ENCODE measurements around the gene KIF23. TPM values are rescaled to one million over a fixed set of nuclear protein-coding genes. Genes with fewer than 3 reads are reported as not detected.

The KIF23 gene
- total RNA-seq, 3 donors from 2014 or later (not counting 1 experiment from before 2014, with no cell fraction given): 1.2 to 2.1 (median 1.9) TPM

- TF ChIP-seq CTCF (IDR thresholded peaks at IDR 0.05): no peak
- no peaks in the 10 kb centered on the region for H3K9me3 ChIP-seq (ENCODE audit: control insufficient read depth, insufficient read depth, low read length)
- Mint-ChIP-seq H3K27me3 (ENCODE audit: low read depth in 2 of 2) (peaks cover 0 to 8% of the 10 kb centered on the region in 2 donors), H3K27ac (no peak overlapping the region), H3K36me3 (no peaks in the 10 kb centered on the region), H3K4me3 (no peak overlapping the region), H3K9me3 (no peaks in the 10 kb centered on the region), H3K4me1 (peaks cover 0 to 8% of the 10 kb centered on the region in 2 donors)
- ATAC-seq: no peak
- no peaks in the 10 kb centered on the region for H3K27me3 ChIP-seq (ENCODE audit: control insufficient read depth, insufficient read depth, low read length)
- no peaks in the 10 kb centered on the region for H3K36me3 ChIP-seq (ENCODE audit: control insufficient read depth, insufficient read depth, low read length)
- H3K4me1 ChIP-seq (ENCODE audit: control insufficient read depth, insufficient read depth, low read length): peaks cover 6% of the 10 kb centered on the region
- no peak overlapping the region for H3K4me3 ChIP-seq (ENCODE audit: low read length)
- WGBS (ENCODE audit: insufficient coverage): 82% methylated on average over 4 of the region's 4 CpGs
- intact Hi-C loops (cut with micrococcal nuclease): no loop called here
- DNase-seq: no peak
- no peak overlapping the region for H3K27ac ChIP-seq (ENCODE audit: low read length)
Observed at GRCh38 chr15:69392352-69392751, 21.8 kb upstream of the KIF23 start.

DNA sequence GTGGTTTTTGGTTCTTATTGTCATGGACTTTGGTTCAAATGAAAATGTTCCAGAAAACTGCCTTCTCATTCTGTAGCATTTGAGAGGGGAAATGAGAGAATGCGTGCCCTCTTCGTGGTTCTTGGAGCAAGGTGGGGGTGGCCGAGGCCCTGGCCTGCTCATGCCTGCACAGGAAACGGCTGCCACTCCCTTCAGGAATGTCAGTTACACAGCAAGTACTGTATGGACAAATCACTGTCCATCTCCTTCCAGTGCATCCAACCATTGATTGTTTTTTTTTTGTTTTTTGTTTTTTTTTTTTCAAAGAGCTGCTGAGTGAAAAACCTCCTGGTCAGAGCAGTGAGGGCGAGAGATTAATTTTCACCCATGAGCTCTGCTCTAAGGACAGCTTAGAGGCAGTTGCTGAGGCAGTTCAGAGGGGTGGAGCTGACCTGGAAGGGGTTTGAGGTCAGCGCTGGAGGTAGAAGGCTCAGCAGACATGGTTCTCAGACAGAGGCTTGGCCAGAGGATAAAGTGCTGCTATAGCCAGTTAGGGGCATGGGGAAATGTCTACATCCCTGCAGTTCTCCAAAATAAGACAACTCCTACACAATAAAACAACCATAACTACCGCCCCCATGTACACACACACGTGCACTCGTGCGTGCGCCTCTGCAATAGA is 20.2 kb upstream of the KIF23 start:
- DNase-seq (no peak), ATAC-seq (no peak)
- peaks cover 6% of the 10 kb centered on the region for H3K4me1 ChIP-seq (ENCODE audit: control insufficient read depth, insufficient read depth, low read length)
- H3K4me1 Mint-ChIP-seq: peaks cover 0 to 8% of the 10 kb centered on the region in 2 donors
- no peak overlapping the region for H3K27ac ChIP-seq (ENCODE audit: low read length)
- H3K27me3 ChIP-seq (ENCODE audit: control insufficient read depth, insufficient read depth, low read length): no peaks in the 10 kb centered on the region
- H3K36me3 ChIP-seq (ENCODE audit: control insufficient read depth, insufficient read depth, low read length): no peaks in the 10 kb centered on the region
- no peaks in the 10 kb centered on the region for H3K36me3 Mint-ChIP-seq
- H3K27ac Mint-ChIP-seq: no peak overlapping the region
- no peak overlapping the region for H3K4me3 Mint-ChIP-seq
- intact Hi-C loops (cut with micrococcal nuclease): loop anchor here (1.0 kb wide), 1 partner anchor 335 kb away; no protein-coding TSS in a partner anchor
- WGBS (ENCODE audit: insufficient coverage): 58% methylated on average over 11 of the region's 11 CpGs
- H3K27me3 Mint-ChIP-seq (ENCODE audit: low read depth in 2 of 2): peaks cover 0 to 8% of the 10 kb centered on the region in 2 donors
- H3K4me3 ChIP-seq (ENCODE audit: low read length): no peak overlapping the region
- TF ChIP-seq CTCF (IDR thresholded peaks at IDR 0.05): no peak
- no peaks in the 10 kb centered on the region for H3K9me3 ChIP-seq (ENCODE audit: control insufficient read depth, insufficient read depth, low read length)
- no peaks in the 10 kb centered on the region for H3K9me3 Mint-ChIP-seq

- Histone ChIP-seq H3K27ac (ENCODE audit: low read length) (no peak overlapping the region), H3K4me3 (ENCODE audit: low read length) (no peak overlapping the region), H3K4me1 (ENCODE audit: control insufficient read depth, insufficient read depth, low read length) (peaks cover 6% of the 10 kb centered on the region), H3K9me3 (ENCODE audit: control insufficient read depth, insufficient read depth, low read length) (no peaks in the 10 kb centered on the region), H3K36me3 (ENCODE audit: control insufficient read depth, insufficient read depth, low read length) (no peaks in the 10 kb centered on the region), H3K27me3 (ENCODE audit: control insufficient read depth, insufficient read depth, low read length) (no peaks in the 10 kb centered on the region)
- intact Hi-C loops (cut with micrococcal nuclease): loop anchor here (1.0 kb wide), 1 partner anchor 335 kb away; no protein-coding TSS in a partner anchor
- Mint-ChIP-seq H3K4me1 (peaks cover 0 to 8% of the 10 kb centered on the region in 2 donors), H3K9me3 (no peaks in the 10 kb centered on the region), H3K27me3 (ENCODE audit: low read depth in 2 of 2) (peaks cover 0 to 8% of the 10 kb centered on the region in 2 donors), H3K36me3 (no peaks in the 10 kb centered on the region), H3K27ac (no peak overlapping the region), H3K4me3 (no peak overlapping the region)
- peak; percentile 97 for TF ChIP-seq CTCF (IDR thresholded peaks at IDR 0.05)
- ATAC-seq (peak; percentile 93 to 100 (median 99)), DNase-seq (peak; percentile 80 to 87)
- 35% methylated on average over 36 of the region's 36 CpGs for WGBS (ENCODE audit: insufficient coverage)
Observed at GRCh38 chr15:69394556-69395282, 19.4 kb upstream of the KIF23 start.

Measured in natural killer cell (primary cell).